GM12878 (cell line): ENCODE measurements around the gene USP31.

Source experiments
- CREB1 ChIP-seq: IDR thresholded peaks from 2 replicates; pipeline ENCODE4 v1.6.1; 2012; ENCODE audit warnings: low read depth, mild to moderate bottlenecking, inconsistent platforms
- YY1 ChIP-seq: IDR thresholded peaks from 2 replicates; pipeline ENCODE4 v1.6.1; 2011; ENCODE audit warnings: low read depth, mild to moderate bottlenecking, low read length

GRCh38 chr16:23052221-23052620, 97.0 kb downstream of the USP31 start:
- TF ChIP-seq YY1, result no peak
- no peak for TF ChIP-seq CREB1
